Activated naive CD8-positive, alpha-beta T cell treated with anti-CD3 and anti-CD28 coated beads, Interleukin-2, amount 10 ng/mL, durations not matched to agents 7 days and 5 days (primary cell): ENCODE data around the gene PRICKLE2. TPM values are rescaled to one million over a fixed set of nuclear protein-coding genes. Genes with fewer than 3 reads are reported as not detected.

Experiments used
- ATAC-seq: fragments of 150-1000 bp; cut with Tn5 transposase; one replicate; pipeline ENCODE4 v1.10.0; 2021; ENCODE audit warnings: low read depth, moderate library complexity
- POLR2A ChIA-PET: fragments of 350-600 bp; sonication (Branson Sonifier 250); formaldehyde crosslinking; loops from one replicate; lab custom pipeline; 2021; ENCODE audit warnings: antibody characterized with exemption; lab: Charles Lee
- DNase-seq: peaks from one replicate; pipeline ENCODE4 v3.0.0; 2021
- H3K27ac Mint-ChIP-seq: one replicate; pipeline ENCODE4 v1.8.0; 2022; ENCODE audit warnings: mild to moderate bottlenecking, mixed read lengths
- H3K27me3 Mint-ChIP-seq: one replicate; pipeline ENCODE4 v1.8.0; 2022; ENCODE audit warnings: mild to moderate bottlenecking, moderate library complexity, mixed read lengths
- H3K36me3 Mint-ChIP-seq: one replicate; pipeline ENCODE4 v1.8.0; 2021; ENCODE audit warnings: mild to moderate bottlenecking, mixed read lengths
- H3K4me1 Mint-ChIP-seq: one replicate; pipeline ENCODE4 v1.8.0; 2021; ENCODE audit warnings: mixed read lengths
- H3K4me3 Mint-ChIP-seq: one replicate; pipeline ENCODE4 v1.8.0; 2022; ENCODE audit warnings: mild to moderate bottlenecking, moderate library complexity, mixed read lengths
- H3K9me3 Mint-ChIP-seq: one replicate; pipeline ENCODE4 v1.8.0; 2021; ENCODE audit warnings: mixed read lengths
- total RNA-seq, 2 experiments: library from RNA; stranded (reverse); gene quantifications; one replicate each; pipeline ENCODE4 v1.2.3, GENCODE V29; 2021

PRICKLE2 gene
- total RNA-seq, 2 experiments from 2014 or later: not detected

- POLR2A ChIA-PET: no interaction called here
- H3K4me3 Mint-ChIP-seq: no peak overlapping the region
- no peaks in the 10 kb centered on the region for H3K36me3 Mint-ChIP-seq
- H3K9me3 Mint-ChIP-seq: peaks cover 2% of the 10 kb centered on the region
- H3K4me1 Mint-ChIP-seq: no peaks in the 10 kb centered on the region
- ATAC-seq: no peak
- no peak overlapping the region for H3K27ac Mint-ChIP-seq
- no peak for DNase-seq
- H3K27me3 Mint-ChIP-seq: peaks cover 8% of the 10 kb centered on the region
Measured at GRCh38 chr3:64144241-64144900, 80.9 kb downstream of the PRICKLE2 start.

DNA sequence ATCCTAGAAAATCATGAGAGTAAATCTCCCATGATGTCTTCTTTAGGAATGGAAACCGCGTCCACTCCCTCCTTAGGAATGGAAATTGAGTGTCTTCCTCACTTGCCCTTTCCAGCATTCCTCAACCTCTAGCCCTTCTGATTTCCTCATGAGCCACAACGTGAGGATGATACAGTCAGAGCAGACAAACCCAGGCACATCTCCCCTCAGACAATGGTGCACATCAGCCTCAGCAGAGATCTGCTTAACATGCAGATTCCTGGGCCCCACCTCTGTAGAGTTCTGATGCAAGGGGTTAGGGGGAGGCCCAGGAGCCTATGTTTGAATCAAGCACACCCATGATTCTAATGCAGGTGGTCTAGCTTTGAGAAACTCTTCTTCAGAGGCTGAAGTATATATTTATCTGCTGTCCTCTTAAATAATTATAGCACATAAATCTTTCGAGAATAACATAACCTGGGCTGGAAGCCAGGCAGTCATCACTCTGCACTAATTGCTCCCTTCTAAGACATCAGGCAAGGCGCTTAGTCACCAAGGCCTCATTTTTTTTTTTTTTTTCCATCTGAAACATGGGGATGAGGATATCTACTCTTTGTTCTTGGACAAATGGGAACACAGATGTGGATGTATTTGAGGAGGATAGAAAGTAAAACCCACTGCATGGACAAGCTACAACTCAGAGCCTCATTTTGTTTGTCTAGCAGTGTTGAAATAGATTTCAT is 81.7 kb downstream of the PRICKLE2 start:
- Mint-ChIP-seq H3K27ac (no peak overlapping the region), H3K4me3 (no peak overlapping the region), H3K36me3 (no peaks in the 10 kb centered on the region), H3K27me3 (peaks cover 9% of the 10 kb centered on the region), H3K4me1 (no peaks in the 10 kb centered on the region), H3K9me3 (peaks cover 2% of the 10 kb centered on the region)
- POLR2A ChIA-PET: no interaction called here
- ATAC-seq (no peak), DNase-seq (no peak)

DNA sequence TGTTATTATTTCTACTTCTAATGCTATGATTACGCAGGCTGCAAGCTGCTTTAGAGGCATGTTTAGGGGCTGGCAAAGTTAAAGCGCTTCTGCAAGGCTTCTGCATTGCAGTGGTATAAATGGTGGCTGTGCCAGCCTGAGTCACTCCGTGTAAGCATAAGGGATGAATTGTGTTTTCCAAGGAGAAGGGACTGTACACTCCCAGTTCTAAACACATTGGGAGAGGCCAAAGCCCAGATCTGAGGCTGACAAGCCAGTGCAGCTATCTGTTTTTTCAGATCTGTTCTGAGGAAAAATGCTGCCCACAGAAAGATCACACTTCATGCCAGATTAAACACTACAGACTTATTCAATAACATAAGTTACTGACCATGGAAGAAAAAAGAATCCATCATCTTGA is 83.8 kb downstream of the PRICKLE2 start:
- no peaks in the 10 kb centered on the region for H3K36me3 Mint-ChIP-seq
- no peak overlapping the region for H3K4me3 Mint-ChIP-seq
- POLR2A ChIA-PET: no interaction called here
- H3K27me3 Mint-ChIP-seq: peaks cover 11% of the 10 kb centered on the region
- no peak for DNase-seq
- no peak for ATAC-seq
- no peak overlapping the region for H3K27ac Mint-ChIP-seq
- H3K9me3 Mint-ChIP-seq: no peaks in the 10 kb centered on the region
- no peaks in the 10 kb centered on the region for H3K4me1 Mint-ChIP-seq

DNA sequence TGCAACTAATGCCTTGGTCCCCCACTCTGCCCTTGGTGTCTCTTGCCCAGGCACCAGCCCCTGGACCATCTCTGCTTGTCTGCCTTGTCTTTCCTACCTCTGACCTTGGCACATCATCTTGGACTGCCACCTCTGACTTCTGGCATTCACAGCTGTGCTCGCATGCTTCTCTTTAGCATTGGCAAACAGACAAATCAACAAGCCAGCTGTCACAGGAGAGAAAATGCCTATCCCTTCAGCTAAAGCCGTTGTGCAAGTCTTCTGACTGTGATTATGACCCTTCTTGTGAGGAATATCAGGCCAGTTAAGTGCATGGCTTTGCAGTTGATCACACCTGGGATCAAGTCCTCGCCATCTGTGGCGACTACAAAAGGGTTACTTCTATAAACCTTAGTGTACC is 84.6 kb downstream of the PRICKLE2 start:
- H3K27me3 Mint-ChIP-seq: peaks cover 14% of the 10 kb centered on the region
- POLR2A ChIA-PET: no interaction called here
- no peaks in the 10 kb centered on the region for H3K36me3 Mint-ChIP-seq
- DNase-seq: no peak
- no peaks in the 10 kb centered on the region for H3K9me3 Mint-ChIP-seq
- no peaks in the 10 kb centered on the region for H3K4me1 Mint-ChIP-seq
- no peak for ATAC-seq
- H3K4me3 Mint-ChIP-seq: no peak overlapping the region
- no peak overlapping the region for H3K27ac Mint-ChIP-seq

DNA sequence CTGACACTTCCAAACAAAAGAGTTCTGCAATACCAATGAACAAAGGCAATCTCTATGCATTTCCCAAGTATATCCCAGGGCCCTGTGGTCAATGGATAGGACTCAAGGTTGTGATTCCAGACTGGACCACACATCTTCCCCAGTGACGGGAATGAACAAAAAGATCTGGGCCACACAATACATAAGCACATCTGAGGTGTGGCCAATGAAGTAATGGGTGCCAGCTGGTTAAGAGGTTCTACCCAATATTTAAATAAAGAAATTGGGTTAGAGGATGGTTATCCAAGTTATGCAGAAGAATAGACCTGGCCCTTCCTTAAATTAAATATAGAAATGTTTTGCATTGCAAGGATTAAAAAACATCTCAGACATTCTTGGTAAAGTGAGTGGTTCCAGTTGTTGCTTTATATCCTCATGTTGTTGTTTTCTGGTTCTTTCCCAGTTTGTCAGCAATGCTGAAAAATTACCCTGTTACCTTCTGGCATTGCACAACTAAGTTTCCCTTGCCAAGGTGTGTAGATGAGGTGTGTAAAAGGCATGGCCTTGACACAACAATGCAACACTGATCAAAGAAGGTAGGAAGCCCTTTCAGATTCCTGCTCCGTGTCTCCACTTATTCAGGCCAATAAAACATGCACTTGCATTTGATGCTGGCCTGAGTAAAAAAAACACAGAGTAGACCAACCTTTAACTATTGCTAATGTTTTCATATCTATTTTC is 86.5 kb downstream of the PRICKLE2 start:
- Mint-ChIP-seq H3K36me3 (no peaks in the 10 kb centered on the region), H3K4me1 (no peaks in the 10 kb centered on the region), H3K9me3 (no peaks in the 10 kb centered on the region), H3K4me3 (no peak overlapping the region), H3K27me3 (peaks cover 15% of the 10 kb centered on the region), H3K27ac (no peak overlapping the region)
- DNase-seq (no peak), ATAC-seq (no peak)
- POLR2A ChIA-PET: no interaction called here

GRCh38 chr3:64138046-64138445 is 87.2 kb downstream of the PRICKLE2 start:
- no peaks in the 10 kb centered on the region for H3K4me1 Mint-ChIP-seq
- DNase-seq: no peak
- no peaks in the 10 kb centered on the region for H3K36me3 Mint-ChIP-seq
- ATAC-seq: no peak
- no peak overlapping the region for H3K27ac Mint-ChIP-seq
- POLR2A ChIA-PET: no interaction called here
- H3K4me3 Mint-ChIP-seq: no peak overlapping the region
- H3K9me3 Mint-ChIP-seq: no peaks in the 10 kb centered on the region
- H3K27me3 Mint-ChIP-seq: peaks cover 14% of the 10 kb centered on the region

GRCh38 chr3:64134882-64135281 is 90.4 kb downstream of the PRICKLE2 start:
- Mint-ChIP-seq H3K9me3 (no peaks in the 10 kb centered on the region), H3K27me3 (peaks cover 9% of the 10 kb centered on the region), H3K36me3 (no peaks in the 10 kb centered on the region), H3K27ac (no peak overlapping the region), H3K4me1 (no peaks in the 10 kb centered on the region), H3K4me3 (no peak overlapping the region)
- POLR2A ChIA-PET: no interaction called here
- no peak for ATAC-seq
- DNase-seq: no peak

DNA sequence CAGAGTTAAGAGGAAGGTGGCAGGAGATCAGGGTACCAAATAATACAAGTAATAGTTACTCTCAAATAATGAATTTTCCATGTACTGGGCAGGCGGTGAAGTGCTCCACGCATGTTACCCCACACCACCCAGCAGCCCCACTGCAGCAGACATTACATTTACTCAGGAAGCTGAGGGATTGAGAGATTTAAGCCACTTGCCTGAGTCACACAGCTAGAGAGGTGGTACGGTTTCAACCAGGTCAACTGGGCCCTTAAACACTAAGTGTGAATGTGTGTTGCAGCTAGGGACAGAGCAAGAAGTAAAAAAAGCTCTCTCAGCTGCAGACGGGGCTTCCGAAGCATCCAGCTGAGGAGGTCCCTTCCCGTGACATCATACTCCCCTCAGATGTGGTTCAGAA is 91.3 kb downstream of the PRICKLE2 start:
- ATAC-seq (no peak), DNase-seq (no peak)
- Mint-ChIP-seq H3K27me3 (peaks cover 7% of the 10 kb centered on the region), H3K36me3 (no peaks in the 10 kb centered on the region), H3K27ac (no peak overlapping the region), H3K9me3 (no peaks in the 10 kb centered on the region), H3K4me1 (no peaks in the 10 kb centered on the region), H3K4me3 (no peak overlapping the region)
- POLR2A ChIA-PET: no interaction called here

DNA sequence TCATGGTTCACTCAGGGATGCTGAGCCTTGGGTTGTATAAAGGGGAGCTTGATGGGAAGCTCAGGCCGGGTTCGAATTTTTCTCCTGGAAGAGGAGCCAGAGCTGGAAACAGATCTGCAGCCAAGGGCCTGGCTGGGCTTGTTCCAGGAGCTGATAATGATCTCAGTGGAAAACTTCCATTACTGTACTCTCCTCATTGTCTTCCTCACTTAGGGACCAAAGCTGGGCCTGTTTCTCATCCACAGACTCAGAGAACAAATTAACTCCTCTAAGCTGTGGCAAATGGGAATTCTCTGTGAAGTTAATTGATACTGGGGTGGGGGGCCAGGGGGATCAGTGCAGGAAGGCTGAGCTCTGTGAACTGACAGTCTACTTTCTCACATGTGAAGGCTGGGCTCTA is 92.0 kb downstream of the PRICKLE2 start:
- H3K4me3 Mint-ChIP-seq: no peak overlapping the region
- no peak overlapping the region for H3K27ac Mint-ChIP-seq

GRCh38 chr3:64131725-64132469 is 93.4 kb downstream of the PRICKLE2 start:
- POLR2A ChIA-PET: no interaction called here
- DNase-seq (no peak), ATAC-seq (no peak)
- Mint-ChIP-seq H3K4me1 (no peaks in the 10 kb centered on the region), H3K27ac (no peak overlapping the region), H3K9me3 (no peaks in the 10 kb centered on the region), H3K4me3 (no peak overlapping the region), H3K27me3 (peaks cover 8% of the 10 kb centered on the region), H3K36me3 (no peaks in the 10 kb centered on the region)

More for the DNA sequence above, 92.0 kb downstream of the PRICKLE2 start:
- peaks cover 7% of the 10 kb centered on the region for H3K27me3 Mint-ChIP-seq
- H3K9me3 Mint-ChIP-seq: no peaks in the 10 kb centered on the region
- POLR2A ChIA-PET: no interaction called here
- no peaks in the 10 kb centered on the region for H3K36me3 Mint-ChIP-seq
- no peaks in the 10 kb centered on the region for H3K4me1 Mint-ChIP-seq
- DNase-seq: no peak
- ATAC-seq: no peak

GRCh38 chr3:64130436-64130835 is 94.8 kb downstream of the PRICKLE2 start:
- DNase-seq (no peak), ATAC-seq (no peak)
- Mint-ChIP-seq H3K4me3 (no peak overlapping the region), H3K27me3 (peaks cover 1% of the 10 kb centered on the region), H3K36me3 (no peaks in the 10 kb centered on the region), H3K27ac (no peak overlapping the region), H3K9me3 (no peaks in the 10 kb centered on the region), H3K4me1 (no peaks in the 10 kb centered on the region)
- POLR2A ChIA-PET: no interaction called here

GRCh38 chr3:64129581-64129980 is 95.7 kb downstream of the PRICKLE2 start:
- no peak for ATAC-seq
- H3K27me3 Mint-ChIP-seq: peaks cover 1% of the 10 kb centered on the region
- DNase-seq: no peak
- POLR2A ChIA-PET: no interaction called here
- no peaks in the 10 kb centered on the region for H3K36me3 Mint-ChIP-seq
- H3K9me3 Mint-ChIP-seq: no peaks in the 10 kb centered on the region
- no peak overlapping the region for H3K4me3 Mint-ChIP-seq
- H3K4me1 Mint-ChIP-seq: no peaks in the 10 kb centered on the region
- no peak overlapping the region for H3K27ac Mint-ChIP-seq

DNA sequence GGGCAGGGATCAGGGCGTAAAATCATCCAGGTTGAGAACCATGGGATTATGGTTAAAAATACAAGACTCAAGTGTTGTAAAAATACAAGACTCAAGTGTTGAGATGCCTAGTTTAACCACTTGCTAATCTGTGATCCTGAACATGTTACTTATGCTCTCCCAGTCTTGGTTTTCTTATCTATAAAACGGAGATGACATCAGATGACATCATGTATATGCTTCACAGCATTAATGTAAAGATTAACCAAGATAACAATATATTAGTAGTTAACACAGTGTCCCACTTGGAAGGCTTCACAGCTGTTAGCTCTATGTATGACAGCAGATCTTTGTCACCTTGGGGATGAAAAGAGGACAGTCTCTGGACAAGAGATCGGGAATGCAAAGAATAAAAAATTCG is 96.2 kb downstream of the PRICKLE2 start:
- Mint-ChIP-seq H3K4me3 (no peak overlapping the region), H3K9me3 (no peaks in the 10 kb centered on the region), H3K4me1 (no peaks in the 10 kb centered on the region), H3K36me3 (no peaks in the 10 kb centered on the region), H3K27me3 (peaks cover 1% of the 10 kb centered on the region), H3K27ac (no peak overlapping the region)
- DNase-seq: no peak
- POLR2A ChIA-PET: no interaction called here
- ATAC-seq: no peak
